ENCODE results near the gene PKD1.

Gene PKD1

DNA sequence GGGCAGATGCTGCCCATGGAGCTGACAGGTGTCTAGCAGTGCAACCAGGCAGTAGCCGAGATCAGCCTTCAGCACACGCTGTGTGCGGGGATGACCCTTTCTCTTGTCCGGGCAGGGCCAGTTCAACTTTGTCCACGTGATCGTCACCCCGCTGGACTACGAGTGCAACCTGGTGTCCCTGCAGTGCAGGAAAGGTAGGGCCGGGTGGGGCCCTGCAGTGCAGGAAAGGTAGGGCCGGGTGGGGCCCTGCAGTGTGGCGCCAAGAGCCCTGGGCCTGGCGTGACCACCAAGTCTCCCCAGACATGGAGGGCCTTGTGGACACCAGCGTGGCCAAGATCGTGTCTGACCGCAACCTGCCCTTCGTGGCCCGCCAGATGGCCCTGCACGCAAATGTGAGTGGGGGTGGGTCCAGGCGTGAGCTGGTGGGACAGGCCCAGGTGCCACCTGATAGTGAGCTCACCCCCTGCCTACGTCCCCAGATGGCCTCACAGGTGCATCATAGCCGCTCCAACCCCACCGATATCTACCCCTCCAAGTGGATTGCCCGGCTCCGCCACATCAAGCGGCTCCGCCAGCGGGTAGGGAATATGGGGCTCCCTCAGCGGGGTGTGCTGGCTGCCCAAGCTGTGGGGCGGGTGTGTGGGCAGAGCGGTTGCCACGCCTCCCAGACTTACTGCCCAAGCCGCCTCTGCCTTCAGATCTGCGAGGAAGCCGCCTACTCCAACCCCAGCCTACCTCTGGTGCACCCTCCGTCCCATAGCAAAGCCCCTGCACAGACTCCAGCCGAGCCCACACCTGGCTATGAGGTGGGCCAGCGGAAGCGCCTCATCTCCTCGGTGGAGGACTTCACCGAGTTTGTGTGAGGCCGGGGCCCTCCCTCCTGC lies 47.7 kb downstream of the PKD1 start:
- no peak for DNase-seq (ENCODE audit: low spot score)

- no peak for DNase-seq (ENCODE audit: low spot score)
Observed at GRCh38 chr16:2086812-2087747, 48.6 kb downstream of the PKD1 start.

DNA sequence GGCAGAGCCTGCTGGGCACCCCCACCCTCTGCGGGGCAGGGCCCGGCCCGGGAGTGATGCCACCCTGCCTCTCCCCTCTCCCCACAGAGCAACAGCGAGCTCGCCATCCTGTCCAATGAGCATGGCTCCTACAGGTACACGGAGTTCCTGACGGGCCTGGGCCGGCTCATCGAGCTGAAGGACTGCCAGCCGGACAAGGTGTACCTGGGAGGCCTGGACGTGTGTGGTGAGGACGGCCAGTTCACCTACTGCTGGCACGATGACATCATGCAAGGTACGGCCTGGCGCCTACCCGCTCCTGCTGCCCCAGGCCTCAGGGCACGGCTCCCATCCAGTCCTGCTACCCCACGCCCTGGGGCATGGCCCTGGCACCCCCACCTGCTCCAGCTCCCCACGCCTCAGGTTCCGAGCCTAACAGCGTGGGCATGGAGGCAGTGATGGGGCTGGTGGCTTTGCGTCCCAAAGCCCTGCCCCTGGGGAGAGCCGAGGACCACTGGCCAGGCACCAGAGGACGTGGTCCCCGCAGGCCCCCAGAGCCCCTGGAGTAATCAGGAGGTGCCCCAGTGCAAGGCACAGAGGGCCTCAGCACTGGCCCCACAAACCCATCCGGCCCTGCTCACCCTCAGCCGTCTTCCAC lies 49.5 kb downstream of the PKD1 start:
- DNase-seq (ENCODE audit: low spot score) = no peak

GRCh38 chr16:2085669-2086068 lies 50.0 kb downstream of the PKD1 start:
- DNase-seq (ENCODE audit: low spot score) = no peak

- DNase-seq (ENCODE audit: low spot score) = no peak
Observed at GRCh38 chr16:2084895-2085625, 50.6 kb downstream of the PKD1 start.

- DNase-seq (ENCODE audit: low spot score) = no peak
Observed at GRCh38 chr16:2083876-2084780, 51.6 kb downstream of the PKD1 start.

DNA sequence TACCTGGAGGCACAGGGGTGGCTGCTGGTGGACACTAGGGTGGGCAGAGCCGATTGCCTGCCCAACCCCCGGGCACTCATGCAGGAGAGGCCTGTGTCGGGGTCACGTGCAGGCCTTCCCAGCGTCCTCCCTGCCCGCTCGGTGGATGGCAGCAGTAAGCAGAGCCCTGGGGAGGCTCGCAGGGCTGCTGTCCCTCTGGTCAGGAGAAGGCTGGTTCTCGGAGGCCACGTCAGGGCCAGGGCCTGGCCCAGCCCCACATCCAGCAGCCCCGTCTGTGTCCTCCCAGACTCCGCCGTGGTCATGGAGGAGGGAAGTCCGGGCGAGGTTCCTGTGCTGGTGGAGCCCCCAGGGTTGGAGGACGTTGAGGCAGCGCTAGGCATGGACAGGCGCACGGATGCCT lies 52.3 kb downstream of the PKD1 start:
- no peak for DNase-seq (ENCODE audit: low spot score)

DNA sequence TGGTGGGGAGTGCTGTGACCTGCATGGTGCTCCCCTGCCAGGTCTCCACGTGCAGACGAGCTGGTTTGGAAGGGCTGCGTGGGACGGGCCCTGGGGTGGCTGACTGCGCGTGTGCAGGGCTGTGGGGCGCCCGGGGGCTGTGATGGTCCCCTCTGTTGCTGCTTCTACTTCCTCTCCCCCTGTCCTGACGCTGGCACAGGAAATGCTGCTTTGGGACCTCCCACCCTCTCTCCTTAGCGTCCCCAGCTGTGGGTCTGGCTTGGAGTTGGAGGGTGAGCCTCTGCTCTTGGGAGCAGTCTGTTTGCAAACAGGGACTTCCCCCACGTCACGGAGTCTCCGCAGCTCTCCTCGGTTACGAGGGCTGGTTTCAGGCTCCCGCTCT lies 52.7 kb downstream of the PKD1 start:
- DNase-seq (ENCODE audit: low spot score) = no peak

DNA sequence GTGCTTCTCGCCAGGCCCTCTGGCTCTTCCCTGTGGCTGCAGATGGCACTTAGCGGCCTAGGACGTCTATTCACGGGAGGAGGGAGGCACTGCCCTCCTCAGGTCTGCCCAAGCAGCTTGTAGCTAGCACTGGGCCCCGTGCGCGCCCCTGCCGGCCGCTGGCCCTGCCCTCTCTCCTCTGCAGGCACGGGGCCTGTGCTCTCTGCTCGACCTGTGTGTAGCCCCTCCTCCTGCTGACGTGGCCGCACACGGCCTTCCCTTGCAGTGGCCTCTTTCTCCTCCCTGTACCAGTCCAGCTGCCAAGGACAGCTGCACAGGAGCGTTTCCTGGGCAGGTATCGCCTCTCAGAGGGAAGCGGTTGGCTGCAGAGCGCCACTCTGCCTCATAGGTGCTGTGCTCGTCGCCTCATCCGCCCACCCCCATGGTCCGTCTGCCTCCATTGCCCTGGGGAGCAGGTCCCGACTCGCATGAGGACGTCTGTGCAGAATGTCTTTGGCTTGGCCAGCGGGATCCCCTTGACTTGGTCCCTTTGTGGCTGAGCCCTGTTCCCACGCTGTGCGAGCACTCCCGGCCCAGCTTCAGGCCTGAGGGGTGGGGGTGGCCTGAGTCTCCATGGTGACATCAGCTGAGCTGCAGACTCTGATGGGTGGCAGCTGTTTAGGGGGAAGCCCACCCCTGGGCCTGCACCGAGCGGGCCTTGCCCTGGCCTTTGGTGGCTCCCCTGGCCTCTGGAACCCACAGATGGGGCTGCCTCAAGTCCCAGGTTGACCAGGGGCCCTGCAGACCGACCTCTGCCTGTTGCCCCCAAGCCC lies 53.3 kb downstream of the PKD1 start:
- no peak for DNase-seq (ENCODE audit: low spot score)

GRCh38 chr16:2081201-2082084 lies 54.3 kb downstream of the PKD1 start:
- no peak for DNase-seq (ENCODE audit: low spot score)

DNA sequence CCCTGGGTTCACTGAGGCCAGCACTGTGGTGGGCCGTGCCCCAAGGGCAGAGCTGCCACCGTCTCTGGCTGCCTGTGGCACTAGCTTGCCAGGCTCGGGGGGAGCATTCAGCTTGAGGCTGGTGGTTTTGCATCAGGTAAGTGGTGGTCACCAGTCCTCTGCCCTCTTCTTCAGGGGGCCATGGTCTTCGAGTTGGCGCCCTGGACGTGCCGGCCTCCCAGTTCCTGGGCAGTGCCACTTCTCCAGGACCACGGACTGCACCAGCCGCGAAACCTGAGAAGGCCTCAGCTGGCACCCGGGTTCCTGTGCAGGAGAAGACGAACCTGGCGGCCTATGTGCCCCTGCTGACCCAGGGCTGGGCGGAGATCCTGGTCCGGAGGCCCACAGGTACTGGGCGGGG lies 55.7 kb downstream of the PKD1 start:
- DNase-seq (ENCODE audit: low spot score) = no peak

- DNase-seq (ENCODE audit: low spot score) = no peak
Observed at GRCh38 chr16:2079311-2079800, 56.3 kb downstream of the PKD1 start.

DNA sequence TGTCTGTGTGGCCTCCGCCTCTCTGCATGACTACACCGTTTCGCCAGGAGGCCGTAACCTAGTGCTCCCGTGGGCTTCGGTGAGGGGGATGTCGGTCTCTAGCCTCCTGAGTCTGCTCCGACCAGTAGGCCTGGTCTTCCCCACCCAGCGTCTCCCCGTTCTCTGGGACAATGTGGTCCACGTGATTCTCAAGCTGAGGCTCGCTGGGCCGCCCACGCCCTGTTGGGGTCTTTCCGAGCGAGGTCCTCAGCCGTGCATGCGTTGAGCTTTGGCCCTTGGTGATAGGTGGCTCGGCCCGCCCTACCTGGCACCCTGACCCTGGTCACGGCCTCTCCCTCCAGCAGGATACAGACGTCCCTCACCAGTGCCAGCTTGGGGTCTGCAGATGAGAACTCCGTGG lies 57.0 kb downstream of the PKD1 start:
- no peak for DNase-seq (ENCODE audit: low spot score)

DNA sequence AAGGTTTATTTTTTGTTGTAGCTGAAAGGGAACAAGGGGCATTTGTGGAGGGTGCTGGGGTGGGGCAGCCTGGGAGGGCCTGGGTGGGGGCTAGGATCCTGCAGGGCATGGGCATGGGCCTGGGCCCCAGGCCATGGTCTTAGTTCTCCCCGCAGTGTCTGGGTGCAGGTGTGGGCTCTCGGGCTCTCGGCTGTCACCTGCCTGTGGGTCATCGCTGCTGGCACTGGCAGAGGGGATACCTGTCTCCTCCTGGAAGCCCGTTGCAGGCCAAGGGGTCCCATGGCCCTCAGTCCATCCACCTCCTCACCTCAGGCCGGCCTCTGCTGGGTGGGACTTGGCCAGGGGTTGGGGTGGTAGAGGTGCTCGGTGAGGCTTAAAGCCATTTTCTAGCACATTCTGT lies 57.6 kb downstream of the PKD1 start:
- no peak for DNase-seq (ENCODE audit: low spot score)

DNA sequence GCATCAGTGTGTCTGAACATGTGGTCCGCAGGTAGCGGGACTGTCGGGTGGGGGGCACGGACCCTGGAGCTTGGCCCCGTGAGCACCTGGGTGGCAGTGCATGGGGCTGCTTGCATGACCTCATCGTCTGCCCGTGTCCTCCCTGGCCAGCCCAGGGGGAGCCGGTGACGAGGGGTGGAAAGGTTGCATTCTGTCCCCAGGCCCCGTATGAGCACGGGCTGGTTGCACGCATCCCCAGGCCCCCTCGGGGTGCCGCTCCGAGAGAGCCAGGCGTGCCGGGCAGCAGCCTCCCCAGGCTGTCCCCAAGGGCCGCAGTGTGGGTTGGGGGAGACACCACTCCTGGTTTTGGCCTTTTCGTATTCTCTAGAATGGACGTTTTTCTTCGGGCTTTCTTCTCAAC lies 58.0 kb downstream of the PKD1 start:
- no peak for DNase-seq (ENCODE audit: low spot score)

DNA sequence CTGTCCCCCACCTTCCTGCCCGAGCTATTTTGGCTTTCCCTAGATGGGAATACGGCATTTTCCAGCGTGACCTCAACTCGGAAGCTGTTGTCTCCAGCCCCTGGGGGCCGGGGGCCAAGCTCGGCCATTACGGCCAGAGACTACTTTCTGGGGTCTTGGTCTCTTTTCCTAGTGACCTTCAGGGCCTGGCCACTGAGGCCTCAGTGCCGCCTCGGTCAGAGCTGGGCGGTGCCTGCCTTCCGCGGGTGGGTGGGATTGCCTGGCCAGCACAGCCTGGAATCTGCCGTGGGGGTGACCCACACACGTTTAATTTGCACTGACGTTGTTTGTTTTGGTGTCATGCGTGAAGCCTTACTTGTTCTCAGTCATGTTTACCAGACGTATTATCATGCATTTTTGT lies 58.7 kb downstream of the PKD1 start:
- DNase-seq (ENCODE audit: low spot score) = no peak

GRCh38 chr16:2076072-2076865 lies 59.4 kb downstream of the PKD1 start:
- no peak for DNase-seq (ENCODE audit: low spot score)

- DNase-seq (ENCODE audit: low spot score) = no peak
Observed at GRCh38 chr16:2075631-2076030, 60.1 kb downstream of the PKD1 start.
